Fibroblast of lung (primary cell): ENCODE results near the gene TMEM126A. TPM values are rescaled to one million over a fixed set of nuclear protein-coding genes. Genes with fewer than 3 reads are reported as not detected.
"Not testable (repeated sequence)": the region's sequence is repeated elsewhere in the genome, so short reads cannot be mapped to it uniquely, and the experiment has no call there.

Experiments used
- DNase-seq, 2 donors: peaks; one replicate each; pipeline versions ENCODE4 v3.0.0 to v3.0.0-alpha.2; 2010; ENCODE audit warnings: low read depth in 2 of 2
- H2AFZ ChIP-seq: 2 replicates; pipeline ENCODE4 v1.5.1; 2012; ENCODE audit warnings: low read length, control low read depth, inconsistent platforms
- H3K27ac ChIP-seq: 2 replicates; pipeline ENCODE4 v1.5.1; 2011; ENCODE audit warnings: low read length, control low read depth; ENCODE audit not compliant: insufficient read depth
- H3K27me3 ChIP-seq: 2 replicates; pipeline ENCODE4 v1.5.1; 2011; ENCODE audit warnings: mild to moderate bottlenecking, low read length; ENCODE audit not compliant: control insufficient read depth, insufficient read depth
- H3K36me3 ChIP-seq: 2 replicates; pipeline ENCODE4 v1.5.1; 2011; ENCODE audit warnings: low read length; ENCODE audit not compliant: control insufficient read depth, insufficient read depth
- H3K4me1 ChIP-seq: 2 replicates; pipeline ENCODE4 v1.5.1; 2011; ENCODE audit warnings: low read length; ENCODE audit not compliant: control insufficient read depth, insufficient read depth; ENCODE audit errors: extremely low read depth
- H3K4me2 ChIP-seq: 2 replicates; pipeline ENCODE4 v1.5.1; 2011; ENCODE audit warnings: low read length, control low read depth; ENCODE audit not compliant: insufficient read depth; ENCODE audit errors: extremely low read depth
- H3K4me3 ChIP-seq, 4 experiments: fragments of 200-600 bp in 1 of 4; sonication (generic) in 1 of 4; replicated peaks in 1 of 4; 2 replicates each; pipeline ENCODE4 v1.5.1; 2011 to 2016; ENCODE audit warnings: low read length in 4 of 4, low read depth in 3 of 4, mild to moderate bottlenecking in 3 of 4, control low read depth in 2 of 4, inconsistent platforms in 1 of 4, mixed read lengths in 1 of 4; ENCODE audit not compliant: insufficient read depth in 1 of 4; ENCODE audit errors: control extremely low read depth in 1 of 4
- H3K79me2 ChIP-seq: 2 replicates; pipeline ENCODE4 v1.5.1; 2012; ENCODE audit warnings: mild to moderate bottlenecking, low read length, inconsistent platforms; ENCODE audit not compliant: control insufficient read depth, insufficient read depth
- H3K9ac ChIP-seq: 2 replicates; pipeline ENCODE4 v1.5.1; 2011; ENCODE audit warnings: mild to moderate bottlenecking, low read length, control low read depth; ENCODE audit not compliant: insufficient read depth
- H3K9me3 ChIP-seq: 2 replicates; pipeline ENCODE4 v1.5.1; 2012; ENCODE audit warnings: low read depth, low read length; ENCODE audit not compliant: control insufficient read depth, insufficient read depth
- H4K20me1 ChIP-seq: 2 replicates; pipeline ENCODE4 v1.5.1; 2011; ENCODE audit warnings: low read length; ENCODE audit not compliant: control insufficient read depth, insufficient read depth; ENCODE audit errors: extremely low read depth
- CTCF ChIP-seq, 2 donors: IDR thresholded peaks in 1 of 2; conservative IDR thresholded peaks in 1 of 2; 1 replicate in 1 of 2; 2 replicates in 1 of 2; pipeline ENCODE4 v1.5.1; 2011 to 2012; ENCODE audit warnings: low read length in 2 of 2, control low read depth in 1 of 2, inconsistent platforms in 1 of 2, low read depth in 1 of 2, mild to moderate bottlenecking in 1 of 2
- EZH2 ChIP-seq: IDR thresholded peaks from 2 replicates; pipeline ENCODE4 v1.5.1; 2012; ENCODE audit warnings: low read length, control low read depth, mild to moderate bottlenecking; ENCODE audit errors: missing control alignments
- polyA plus RNA-seq, 2 donors: library from polyadenylated mRNA; depleted of rRNA in 1 of 2; stranded (reverse) in 1 of 2; unstranded in 1 of 2; fragments of >200 nt; gene quantifications; 2 replicates each; pipeline ENCODE4 v1.2.1, GENCODE V29; 2011 to 2012; ENCODE audit warnings: missing spikeins in 1 of 2
- total RNA-seq: library from RNA; depleted of rRNA; stranded (reverse); fragments of >200 nt; gene quantifications from 2 replicates; pipeline ENCODE4 v1.2.1, GENCODE V29; 2014

The TMEM126A gene
- total and polyA plus RNA-seq, 2 donors (not counting 1 experiment from before 2014, with no cell fraction given): 36.0 to 76.6 TPM

GRCh38 chr11:85668157-85668556, 20.4 kb downstream of the TMEM126A start:
- Histone ChIP-seq H3K36me3 (no peaks in the 10 kb centered on the region), H3K4me3 (no peak overlapping the region), H3K4me2 (no peak overlapping the region), H2AFZ (no peak overlapping the region), H3K9me3 (no peaks in the 10 kb centered on the region), H3K27me3 (no peaks in the 10 kb centered on the region), H3K27ac (no peak overlapping the region), H3K79me2 (peaks cover 13% of the 10 kb centered on the region), H3K4me1 (no peaks in the 10 kb centered on the region), H3K9ac (no peak overlapping the region), H4K20me1 (peaks cover 4% of the 10 kb centered on the region)
- DNase-seq: no peak
- no peak for TF ChIP-seq EZH2
- TF ChIP-seq CTCF (conservative IDR thresholded peaks at IDR 0.05 in 1 of 2, IDR thresholded peaks at IDR 0.05 in 1 of 2; ENCODE audit: low read depth in 1 of 2, low read length in 2 of 2): no peak

- not testable (repeated sequence) for H3K36me3 ChIP-seq, H3K4me3 ChIP-seq, H3K27me3 ChIP-seq, H3K4me2 ChIP-seq, H2AFZ ChIP-seq, H3K9me3 ChIP-seq, DNase-seq, H3K27ac ChIP-seq, H4K20me1 ChIP-seq, H3K79me2 ChIP-seq, H3K9ac ChIP-seq, H3K4me1 ChIP-seq
Measured at GRCh38 chr11:85670949-85671663, 23.3 kb downstream of the TMEM126A start.

GRCh38 chr11:85672105-85672902, 24.5 kb downstream of the TMEM126A start:
- no peak overlapping the region for H2AFZ ChIP-seq
- no peaks in the 10 kb centered on the region for H3K9me3 ChIP-seq
- no peak overlapping the region for H3K9ac ChIP-seq
- H4K20me1 ChIP-seq: no peaks in the 10 kb centered on the region
- H3K36me3 ChIP-seq: no peaks in the 10 kb centered on the region
- no peaks in the 10 kb centered on the region for H3K79me2 ChIP-seq
- H3K4me1 ChIP-seq: no peaks in the 10 kb centered on the region
- no peak for DNase-seq
- no peak overlapping the region for H3K27ac ChIP-seq
- no peak overlapping the region for H3K4me2 ChIP-seq
- no peaks in the 10 kb centered on the region for H3K27me3 ChIP-seq
- no peak overlapping the region for H3K4me3 ChIP-seq
- no peak for TF ChIP-seq CTCF (conservative IDR thresholded peaks at IDR 0.05 in 1 of 2, IDR thresholded peaks at IDR 0.05 in 1 of 2; ENCODE audit: low read depth in 1 of 2, low read length in 2 of 2)
- no peak for TF ChIP-seq EZH2
